ENCODE data around the gene ZNF366. TPM values are rescaled to one million over a fixed set of nuclear protein-coding genes. Genes with fewer than 3 reads are reported as not detected.

The ZNF366 gene
- total RNA-seq, 1 experiment from 2014 or later, result not detected

- H3K27ac Mint-ChIP-seq (ENCODE audit: unreplicated experiment), result no peak overlapping the region
- no peak overlapping the region for H3K4me3 Mint-ChIP-seq (ENCODE audit: low read depth, unreplicated experiment)
- DNase-seq, result no peak
- peaks cover 41% of the 10 kb centered on the region for H3K27me3 Mint-ChIP-seq (ENCODE audit: unreplicated experiment)
- no TSS peak for BruUV-seq (replicated peaks)
- H3K36me3 Mint-ChIP-seq (ENCODE audit: insufficient read depth, unreplicated experiment), result no peaks in the 10 kb centered on the region
- no peaks in the 10 kb centered on the region for H3K4me1 Mint-ChIP-seq (ENCODE audit: low read depth, unreplicated experiment)
- CTCF ChIA-PET, result no interaction called here
- intact Hi-C loops (cut with micrococcal nuclease; ENCODE audit: unreplicated experiment), result no loop called here
- TF ChIP-seq CTCF (IDR thresholded peaks at IDR 0.05; ENCODE audit: unreplicated experiment), result no peak
- no peaks in the 10 kb centered on the region for H3K9me3 Mint-ChIP-seq (ENCODE audit: low read depth, unreplicated experiment)
Observed at GRCh38 chr5:72539038-72539437, 31.8 kb upstream of the ZNF366 start.

- Mint-ChIP-seq H3K36me3 (ENCODE audit: insufficient read depth, unreplicated experiment) (no peaks in the 10 kb centered on the region), H3K4me1 (ENCODE audit: low read depth, unreplicated experiment) (no peaks in the 10 kb centered on the region), H3K9me3 (ENCODE audit: low read depth, unreplicated experiment) (no peaks in the 10 kb centered on the region), H3K4me3 (ENCODE audit: low read depth, unreplicated experiment) (no peak overlapping the region), H3K27ac (ENCODE audit: unreplicated experiment) (no peak overlapping the region), H3K27me3 (ENCODE audit: unreplicated experiment) (peaks cover 32% of the 10 kb centered on the region)
- CTCF ChIA-PET, result no interaction called here
- intact Hi-C loops (cut with micrococcal nuclease; ENCODE audit: unreplicated experiment), result no loop called here
- no peak for TF ChIP-seq CTCF (IDR thresholded peaks at IDR 0.05; ENCODE audit: unreplicated experiment)
- no TSS peak for BruUV-seq (replicated peaks)
- DNase-seq, result no peak
Observed at GRCh38 chr5:72537166-72537565, 30.0 kb upstream of the ZNF366 start.

DNA sequence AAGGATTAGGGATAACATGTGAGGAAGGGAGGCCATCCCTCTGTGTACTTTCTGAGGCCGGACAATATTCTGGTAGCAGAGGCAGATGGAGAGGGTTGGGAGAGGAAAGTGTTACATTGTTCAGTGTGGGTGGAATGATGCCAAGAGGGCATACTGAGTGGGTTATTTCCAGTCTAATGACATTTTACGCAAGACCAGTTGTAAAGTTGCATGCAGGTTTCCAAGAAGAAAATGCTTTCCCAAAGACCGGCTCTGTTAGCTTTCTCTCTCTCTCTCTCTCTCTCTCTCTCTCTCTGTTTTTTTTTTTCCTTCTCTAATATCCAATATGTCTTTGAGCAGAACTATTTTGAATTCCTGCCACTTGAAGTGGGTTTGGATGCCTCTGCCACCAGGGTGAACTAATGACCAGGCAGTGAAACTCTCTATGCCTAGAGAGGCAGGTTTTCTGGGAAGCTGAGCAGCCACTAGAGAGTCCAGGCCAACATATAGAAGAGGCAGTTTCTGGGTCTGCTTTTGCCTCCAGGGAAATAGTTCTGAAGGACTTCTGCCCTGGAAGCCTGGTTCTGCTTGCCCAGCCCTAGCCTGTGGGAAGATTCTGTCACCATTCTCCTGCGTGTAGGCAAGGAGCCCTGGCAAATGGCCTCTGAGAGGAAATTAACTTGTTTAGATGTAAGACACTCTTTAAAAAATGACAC lies 24.4 kb upstream of the ZNF366 start:
- H3K4me3 Mint-ChIP-seq (ENCODE audit: low read depth, unreplicated experiment), result no peak overlapping the region
- H3K36me3 Mint-ChIP-seq (ENCODE audit: insufficient read depth, unreplicated experiment), result no peaks in the 10 kb centered on the region
- no peaks in the 10 kb centered on the region for H3K4me1 Mint-ChIP-seq (ENCODE audit: low read depth, unreplicated experiment)
- CTCF ChIA-PET, result no interaction called here
- H3K9me3 Mint-ChIP-seq (ENCODE audit: low read depth, unreplicated experiment), result no peaks in the 10 kb centered on the region
- no peak overlapping the region for H3K27ac Mint-ChIP-seq (ENCODE audit: unreplicated experiment)
- no peak for TF ChIP-seq CTCF (IDR thresholded peaks at IDR 0.05; ENCODE audit: unreplicated experiment)
- no TSS peak for BruUV-seq (replicated peaks)
- peaks cover 19% of the 10 kb centered on the region for H3K27me3 Mint-ChIP-seq (ENCODE audit: unreplicated experiment)
- intact Hi-C loops (cut with micrococcal nuclease; ENCODE audit: unreplicated experiment), result no loop called here
- no peak for DNase-seq

- TF ChIP-seq CTCF (IDR thresholded peaks at IDR 0.05; ENCODE audit: unreplicated experiment), result no peak
- no peaks in the 10 kb centered on the region for H3K4me1 Mint-ChIP-seq (ENCODE audit: low read depth, unreplicated experiment)
- DNase-seq, result no peak
- CTCF ChIA-PET, result no interaction called here
- intact Hi-C loops (cut with micrococcal nuclease; ENCODE audit: unreplicated experiment), result no loop called here
- no peaks in the 10 kb centered on the region for H3K9me3 Mint-ChIP-seq (ENCODE audit: low read depth, unreplicated experiment)
- no peak overlapping the region for H3K4me3 Mint-ChIP-seq (ENCODE audit: low read depth, unreplicated experiment)
- H3K36me3 Mint-ChIP-seq (ENCODE audit: insufficient read depth, unreplicated experiment), result no peaks in the 10 kb centered on the region
- peaks cover 19% of the 10 kb centered on the region for H3K27me3 Mint-ChIP-seq (ENCODE audit: unreplicated experiment)
- H3K27ac Mint-ChIP-seq (ENCODE audit: unreplicated experiment), result no peak overlapping the region
- no TSS peak for BruUV-seq (replicated peaks)
Observed at GRCh38 chr5:72530196-72530595, 23.0 kb upstream of the ZNF366 start.

Data from Calu3 (cell line).